GM12801 (cell line): ENCODE results near the gene PRDX1.

Experiments
- CTCF ChIP-seq: IDR thresholded peaks from one replicate; pipeline ENCODE4 v1.5.1; 2011; ENCODE audit warnings: control low read depth; ENCODE audit not compliant: insufficient read length; ENCODE audit errors: extremely low read depth

The PRDX1 gene

GRCh38 chr1:45473302-45473701 lies 48.4 kb downstream of the PRDX1 start:
- no peak for TF ChIP-seq CTCF

- no peak for TF ChIP-seq CTCF
These were observed 51.3 kb downstream of the PRDX1 start for GRCh38 chr1:45470306-45470798.

DNA sequence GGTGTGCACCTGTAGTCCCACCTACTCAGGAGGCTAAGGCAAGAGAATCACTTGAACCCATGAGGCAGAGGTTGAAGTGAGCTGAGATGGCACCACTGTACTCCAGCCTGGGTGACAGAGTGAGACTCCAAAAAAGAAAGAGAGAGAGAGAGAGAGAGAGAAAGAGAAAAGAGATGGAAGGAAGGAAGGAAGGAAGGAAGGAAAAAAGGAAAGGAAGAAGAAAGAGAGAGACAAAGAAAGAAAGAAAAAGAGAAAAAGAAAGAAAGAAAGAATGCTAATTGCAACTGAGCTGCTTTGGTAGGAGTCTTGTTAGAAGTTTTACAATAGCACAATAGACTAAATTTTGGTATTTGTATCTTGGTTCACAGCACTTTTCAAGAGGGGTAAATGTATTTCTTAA lies 56.4 kb downstream of the PRDX1 start:
- no peak for TF ChIP-seq CTCF
